HepG2 (cell line): Measurements from ENCODE around the gene SPAG8. TPM values are rescaled to one million over a fixed set of nuclear protein-coding genes. Genes with fewer than 3 reads are reported as not detected.

Source experiments
- CREB3 ChIP-seq: sonication (generic); formaldehyde crosslinking; IDR thresholded peaks from 2 replicates; pipeline ENCODE4 v1.5.0; 2020; ENCODE audit warnings: missing genetic modification reagents
- GMEB1 ChIP-seq: sonication (generic); formaldehyde crosslinking; IDR thresholded peaks from 2 replicates; pipeline ENCODE4 v1.5.1; 2020; ENCODE audit warnings: missing genetic modification reagents, mild to moderate bottlenecking, borderline replicate concordance
- HCFC1 ChIP-seq: fragments of 150-350 bp; IDR thresholded peaks from 2 replicates; pipeline ENCODE4 v1.6.1; 2014; ENCODE audit warnings: low read depth, low read length
- JDP2 ChIP-seq: sonication (generic); formaldehyde crosslinking; IDR thresholded peaks from 2 replicates; pipeline ENCODE4 v1.8.1; 2022; ENCODE audit warnings: missing genetic modification reagents, borderline replicate concordance
- JUN ChIP-seq: sonication (generic); formaldehyde crosslinking; IDR thresholded peaks from 2 replicates; pipeline ENCODE4 v1.4.0; 2020; ENCODE audit warnings: mild to moderate bottlenecking, missing genetic modification reagents
- MIXL1 ChIP-seq: IDR thresholded peaks from 2 replicates; pipeline ENCODE4 v1.6.1; 2016
- NCOA1 ChIP-seq: sonication (generic); formaldehyde crosslinking; IDR thresholded peaks from 2 replicates; pipeline ENCODE4 v1.9.0; 2021; ENCODE audit warnings: missing genetic modification reagents
- RBAK ChIP-seq: sonication (generic); formaldehyde crosslinking; IDR thresholded peaks from 2 replicates; pipeline ENCODE4 v1.5.1; 2020; ENCODE audit warnings: mild to moderate bottlenecking, missing genetic modification reagents
- SRSF1 ChIP-seq: fragments of 200-400 bp; formaldehyde crosslinking; optimal IDR thresholded peaks from 2 replicates; pipeline ENCODE3; 2017; ENCODE audit warnings: mild to moderate bottlenecking, low read depth, low read length, moderate library complexity
- ZBTB44 ChIP-seq: sonication (generic); formaldehyde crosslinking; IDR thresholded peaks from 2 replicates; pipeline ENCODE4 v1.4.0; 2020; ENCODE audit warnings: missing genetic modification reagents
- ZNF33A ChIP-seq: sonication (generic); formaldehyde crosslinking; IDR thresholded peaks from 2 replicates; pipeline ENCODE4 v1.5.1; 2020; ENCODE audit warnings: missing genetic modification reagents, mild to moderate bottlenecking, moderate library complexity, borderline replicate concordance
- ZNF382 ChIP-seq: sonication (generic); formaldehyde crosslinking; IDR thresholded peaks from 2 replicates; pipeline ENCODE4 v1.5.0; 2020; ENCODE audit warnings: missing genetic modification reagents, mild to moderate bottlenecking, borderline replicate concordance
- ZNF646 ChIP-seq: sonication (generic); formaldehyde crosslinking; IDR thresholded peaks from 2 replicates; pipeline ENCODE4 v1.9.0; 2021; ENCODE audit warnings: mild to moderate bottlenecking, missing genetic modification reagents
- ZNF672 ChIP-seq: sonication (generic); formaldehyde crosslinking; IDR thresholded peaks from 2 replicates; pipeline ENCODE4 v1.8.1; 2022; ENCODE audit warnings: missing genetic modification reagents
- ZNF784 ChIP-seq: sonication (generic); formaldehyde crosslinking; IDR thresholded peaks from 2 replicates; pipeline ENCODE4 v1.5.1; 2020; ENCODE audit warnings: missing genetic modification reagents, mild to moderate bottlenecking, borderline replicate concordance
- polyA plus RNA-seq, 8 experiments: library from polyadenylated mRNA; depleted of rRNA in 3 of 8; stranded (reverse) in 7 of 8; unstranded in 1 of 8; fragments of >200 nt; fragmentation: Illumina TruSeq in 4 of 8; extraction: Trizol in 4 of 8; gene quantifications; 2 replicates each; pipeline versions ENCODE4 v1.2.1 to v1.2.3, GENCODE V29; 2011 to 2016; ENCODE audit warnings: low read depth in 4 of 8, missing spikeins in 1 of 8, mixed read lengths in 1 of 8; ENCODE audit not compliant: insufficient read depth in 1 of 8
- total RNA-seq, 5 experiments: library from RNA; depleted of rRNA; stranded (reverse); fragments of >200 nt; fragmentation: Illumina TruSeq; extraction: Trizol; gene quantifications; 2 replicates each; pipeline ENCODE4 v1.2.3, GENCODE V29; 2016; ENCODE audit warnings: low read depth in 1 of 5

The SPAG8 gene
- total and polyA plus RNA-seq, 2 of the 13 experiments (the other 11 are each of a cell fraction or from before 2014, with no cell fraction given) = 0.18 to 0.27 TPM

- TF ChIP-seq ZNF646 (CRISPR knock-in tag) (no peak), SRSF1 (no peak), MIXL1 (CRISPR knock-in tag) (peak; percentile 36; the same call in 1 of the 2 replicates), ZNF382 (CRISPR knock-in tag) (no peak), HCFC1 (no peak), NCOA1 (no peak), RBAK (CRISPR knock-in tag) (no peak), GMEB1 (0 out of 2 replicates have a peak, but pooled peaks have one; percentile 17), CREB3 (CRISPR knock-in tag) (no peak; the same call in 1 of the 2 replicates), JDP2 (CRISPR knock-in tag) (no peak), ZNF784 (CRISPR knock-in tag) (peak; percentile 30; the same call in 1 of the 2 replicates), ZBTB44 (no peak), ZNF672 (CRISPR knock-in tag) (no peak), ZNF33A (CRISPR knock-in tag) (no peak), JUN (CRISPR knock-in tag) (no peak; the same call in 1 of the 2 replicates)
Measured at GRCh38 chr9:35814106-35814840, 2.2 kb upstream of the SPAG8 start (continued).
